Heart left ventricle (tissue), 16 donors: ENCODE results near the gene USP15. TPM values are rescaled to one million over a fixed set of nuclear protein-coding genes. Genes with fewer than 3 reads are reported as not detected.

Experiments used
- ATAC-seq, 4 donors: fragments of 200-7000 bp; cut with Tn5 transposase; one replicate each; pipeline ENCODE4 v1.9.1; 2020 to 2022; ENCODE audit warnings: moderate library complexity in 4 of 4, mild to moderate bottlenecking in 3 of 4, moderate number of reproducible peaks in 1 of 4
- DNase-seq, 5 donors: peaks; one replicate each; pipeline ENCODE4 v3.0.0-alpha.2; 2020
- H3K27ac ChIP-seq, 12 donors: fragments of 200-600 bp; sonication (generic) in 4 of 12; one replicate each; pipeline versions ENCODE4 v1.5.0 to v1.8.0; 2016 to 2022; ENCODE audit warnings: mild to moderate bottlenecking in 2 of 12
- H3K27me3 ChIP-seq, 9 donors: fragments of 200-600 bp; sonication (generic) in 2 of 9; one replicate each; pipeline versions ENCODE4 v1.5.1 to v1.8.0; 2016 to 2022; ENCODE audit warnings: mild to moderate bottlenecking in 3 of 9
- H3K36me3 ChIP-seq, 9 donors: fragments of 200-600 bp; sonication (generic) in 2 of 9; one replicate each; pipeline versions ENCODE4 v1.5.0 to v1.8.0; 2018 to 2022; ENCODE audit warnings: mild to moderate bottlenecking in 2 of 9
- H3K4me1 ChIP-seq, 12 donors: fragments of 200-600 bp; sonication (generic) in 4 of 12; one replicate each; pipeline versions ENCODE4 v1.5.0 to v1.8.0; 2016 to 2022; ENCODE audit warnings: mild to moderate bottlenecking in 3 of 12
- H3K4me3 ChIP-seq, 12 donors: fragments of 200-600 bp; sonication (generic) in 4 of 12; one replicate each; pipeline versions ENCODE4 v1.5.0 to v1.8.0; 2017 to 2022; ENCODE audit warnings: mild to moderate bottlenecking in 9 of 12, moderate library complexity in 4 of 12
- H3K9me3 ChIP-seq, 12 donors: fragments of 200-600 bp; sonication (generic) in 4 of 12; one replicate each; pipeline versions ENCODE4 v1.5.0 to v1.8.0; 2016 to 2022; ENCODE audit warnings: mild to moderate bottlenecking in 1 of 12
- POLR2A ChIP-seq, 2 donors: fragments of 450-650 bp; IDR thresholded peaks; one replicate each; pipeline ENCODE4 v1.6.1; 2017; ENCODE audit warnings: antibody characterized with exemption in 2 of 2, mild to moderate bottlenecking in 2 of 2, moderate library complexity in 2 of 2
- WGBS, 4 donors: extraction: QIAGEN DNeasy Blood & Tissue Kit in 2 of 4; methylation state at CpG; one replicate each; pipeline versions ENCODE4 v1.1.5 to v1.1.7; 2013 to 2018; 5-methylcytosine and 5-hydroxymethylcytosine counted together
- intact Hi-C, 10 donors: fragments of 100-400 bp; cut with DNase I; formaldehyde crosslinking; loops; one replicate each; pipeline versions ENCODE4 v1.11.1 to v1.14.2; 2022
- polyA plus RNA-seq, 2 donors: library from polyadenylated mRNA; stranded (reverse); fragments of 200-250 nt; gene quantifications; one replicate each; pipeline ENCODE4 v1.2.3, GENCODE V29; 2013
- total RNA-seq, 9 donors: library from RNA; depleted of rRNA in 2 of 9; stranded (reverse); fragments of >200 nt in 2 of 9; fragmentation: NEBNext Ultra II Directional in 3 of 9; extraction: Animal tissue kit (Norgen Biotek cat#: 25700) in 3 of 9; gene quantifications; one replicate each; pipeline versions ENCODE4 v1.1.0 to v1.2.4, GENCODE V29; 2016 to 2023
- TF ChIP-seq, protein P1 (sequence below), 12 donors: fragments of 200-600 bp; sonication (generic) in 4 of 12; IDR thresholded peaks; one replicate each; pipeline versions ENCODE4 v1.5.0 to v1.8.0; 2018 to 2022; ENCODE audit warnings: antibody characterized with exemption in 12 of 12, mild to moderate bottlenecking in 5 of 12
- donor health status: ischemic (EF 13 %, LVEDD 7.1; RV severe dilation, severe dysfunction).
- donor health status: healthy with polysubstance abuse.
- donor health status: DM: no; HTN: yes; CAD: no.
- donor health status: DM: no; HTN: no; CAD: no.
- donor health status: ischemic (EF 25% LVEDD 6.9; RV normal size, moderate dysfunction).
- donor health status: ischemic (EF 25% LVEDD 5.7; RV mildly dilated, moderate dysfunction).
- donor health status: healthy.
- donor health status: DM: yes; HTN: yes; CAD: no.
- donor health status: ischemic (EF 35%, LVEDD 5.7; RV mildly dilated, moderate dysfunction).
- donor health status: nonischemic (EF 11% LVEDD 7.7; RV severe dilation, severe dysfunction).
- donor health status: DM: yes; HTN: yes; CAD: no.
- donor health status: PGD.
- donor health status: ischemic (EF 29% LVEDD 5.4; RV normal size, mild dysfunction).
- donor health status: nonischemic (EF 23%, LVEDD 6.1; RV moderate dilation, normal function).

USP15 gene
- total and polyA plus RNA-seq, 11 donors, result 33.3 to 69.7 (median 60.6) TPM

DNA sequence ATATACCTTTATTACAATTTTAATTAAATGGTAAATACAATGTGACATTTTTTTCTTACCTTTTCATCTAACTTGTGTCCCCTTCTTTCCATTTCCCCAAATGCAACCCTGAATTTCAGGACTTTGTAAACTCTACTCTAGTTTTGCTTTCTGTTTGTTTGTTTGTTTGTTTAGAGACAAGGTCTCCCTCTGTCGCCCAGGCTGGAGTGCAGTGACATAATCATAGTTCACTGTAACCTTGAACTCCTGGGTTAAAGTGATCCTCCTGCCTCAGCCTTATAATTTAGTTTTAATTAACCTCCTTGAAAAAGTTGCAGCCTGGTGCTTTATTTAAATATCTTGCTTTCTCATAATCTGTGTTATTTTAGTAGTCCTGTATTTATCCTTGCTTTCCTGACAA is 147.4 kb downstream of the USP15 start:
- ATAC-seq, result no peak
- no peak overlapping the region for H3K27ac ChIP-seq
- peaks cover 0 to 54% (median 43%) of the 10 kb centered on the region in 9 donors for H3K36me3 ChIP-seq
- H3K4me1 ChIP-seq, result no peaks in the 10 kb centered on the region
- no peak for DNase-seq
- 60 to 89% (median 78%) methylated on average over 1 of the region's 1 CpG for WGBS, 4 donors
- H3K4me3 ChIP-seq, result no peak overlapping the region
- no peaks in the 10 kb centered on the region for H3K9me3 ChIP-seq
- no peaks in the 10 kb centered on the region for H3K27me3 ChIP-seq
- intact Hi-C loops, result no loop called here
- TF ChIP-seq, protein P1, sequence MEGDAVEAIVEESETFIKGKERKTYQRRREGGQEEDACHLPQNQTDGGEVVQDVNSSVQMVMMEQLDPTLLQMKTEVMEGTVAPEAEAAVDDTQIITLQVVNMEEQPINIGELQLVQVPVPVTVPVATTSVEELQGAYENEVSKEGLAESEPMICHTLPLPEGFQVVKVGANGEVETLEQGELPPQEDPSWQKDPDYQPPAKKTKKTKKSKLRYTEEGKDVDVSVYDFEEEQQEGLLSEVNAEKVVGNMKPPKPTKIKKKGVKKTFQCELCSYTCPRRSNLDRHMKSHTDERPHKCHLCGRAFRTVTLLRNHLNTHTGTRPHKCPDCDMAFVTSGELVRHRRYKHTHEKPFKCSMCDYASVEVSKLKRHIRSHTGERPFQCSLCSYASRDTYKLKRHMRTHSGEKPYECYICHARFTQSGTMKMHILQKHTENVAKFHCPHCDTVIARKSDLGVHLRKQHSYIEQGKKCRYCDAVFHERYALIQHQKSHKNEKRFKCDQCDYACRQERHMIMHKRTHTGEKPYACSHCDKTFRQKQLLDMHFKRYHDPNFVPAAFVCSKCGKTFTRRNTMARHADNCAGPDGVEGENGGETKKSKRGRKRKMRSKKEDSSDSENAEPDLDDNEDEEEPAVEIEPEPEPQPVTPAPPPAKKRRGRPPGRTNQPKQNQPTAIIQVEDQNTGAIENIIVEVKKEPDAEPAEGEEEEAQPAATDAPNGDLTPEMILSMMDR (IDR thresholded peaks at IDR 0.05), result no peak
- TF ChIP-seq POLR2A (IDR thresholded peaks at IDR 0.05), result no peak

GRCh38 chr12:62409068-62409467 is 148.9 kb downstream of the USP15 start:
- DNase-seq, result no peak
- Histone ChIP-seq H3K4me3 (no peak overlapping the region), H3K27me3 (no peaks in the 10 kb centered on the region), H3K4me1 (no peaks in the 10 kb centered on the region), H3K9me3 (no peaks in the 10 kb centered on the region), H3K27ac (no peak overlapping the region), H3K36me3 (peaks cover 0 to 40% (median 28%) of the 10 kb centered on the region in 9 donors)
- 88 to 93% (median 91%) methylated on average over 3 of the region's 3 CpGs for WGBS, 4 donors
- TF ChIP-seq, protein P1 (IDR thresholded peaks at IDR 0.05), result no peak
- no peak for TF ChIP-seq POLR2A (IDR thresholded peaks at IDR 0.05)
- no peak for ATAC-seq
- intact Hi-C loops, result no loop called here

- TF ChIP-seq, protein P1 (IDR thresholded peaks at IDR 0.05), result no peak
- no peak for TF ChIP-seq POLR2A (IDR thresholded peaks at IDR 0.05)
- intact Hi-C loops, result no loop called here
- Histone ChIP-seq H3K27me3 (no peaks in the 10 kb centered on the region), H3K4me3 (no peak overlapping the region), H3K36me3 (no peaks in the 10 kb centered on the region), H3K27ac (no peak overlapping the region), H3K9me3 (peaks cover 0 to 5% (median 0%) of the 10 kb centered on the region in 12 donors), H3K4me1 (no peaks in the 10 kb centered on the region)
- WGBS, 4 donors, result 88 to 100% (median 97%) methylated on average over 2 of the region's 2 CpGs
- ATAC-seq (no peak), DNase-seq (peak in 1 of 5 donors; percentile 15)
Observed at GRCh38 chr12:62414180-62414579, 154.0 kb downstream of the USP15 start.

- Histone ChIP-seq H3K27me3 (peaks cover 0 to 15% (median 4%) of the 10 kb centered on the region in 9 donors), H3K4me3 (no peak overlapping the region), H3K27ac (no peak overlapping the region), H3K4me1 (no peaks in the 10 kb centered on the region), H3K36me3 (no peaks in the 10 kb centered on the region), H3K9me3 (peaks cover 0 to 43% (median 16%) of the 10 kb centered on the region in 12 donors)
- TF ChIP-seq, protein P1 (IDR thresholded peaks at IDR 0.05), result no peak
- TF ChIP-seq POLR2A (IDR thresholded peaks at IDR 0.05), result no peak
- WGBS, 4 donors, result 77 to 82% (median 80%) methylated on average over 3 of the region's 3 CpGs
- intact Hi-C loops, result no loop called here
- DNase-seq (no peak), ATAC-seq (no peak)
Observed at GRCh38 chr12:62426089-62426488, 165.9 kb downstream of the USP15 start.
